Transverse colon (tissue), 4 donors: ENCODE data around the gene PREX1.

ENCODE experiments used
- CTCF ChIP-seq, 5 experiments: fragments of 200-600 bp in 3 of 5; fragments of 450-650 bp in 2 of 5; sonication (generic) in 3 of 5; IDR thresholded peaks; 1 replicate in 2 of 5; 2 replicates in 3 of 5; pipeline ENCODE4 v1.5.1; 2016 to 2017; ENCODE audit warnings: antibody characterized with exemption in 5 of 5, inconsistent platforms in 3 of 5, mild to moderate bottlenecking in 2 of 5, moderate library complexity in 1 of 5
- EP300 ChIP-seq: sonication (generic); formaldehyde crosslinking; IDR thresholded peaks from one replicate; pipeline ENCODE4 v1.6.1; 2017; ENCODE audit warnings: antibody characterized with exemption, low read depth
- POLR2A ChIP-seq: fragments of 450-650 bp; IDR thresholded peaks from one replicate; pipeline ENCODE4 v1.6.1; 2016; ENCODE audit warnings: antibody characterized with exemption, mild to moderate bottlenecking, moderate library complexity
- POLR2AphosphoS5 ChIP-seq, 3 donors: sonication (generic); formaldehyde crosslinking; IDR thresholded peaks; one replicate each; pipeline ENCODE4 v1.6.1; 2016; ENCODE audit warnings: antibody characterized with exemption in 3 of 3

GRCh38 chr20:48789185-48789668, 38.6 kb downstream of the PREX1 start:
- TF ChIP-seq POLR2A (no peak), CTCF (IDR thresholded peaks at IDR 0.05) (no peak), POLR2AphosphoS5 (IDR thresholded peaks at IDR 0.05) (no peak), EP300 (no peak)
